Measurements from ENCODE around the gene KAT2A. TPM values are rescaled to one million over a fixed set of nuclear protein-coding genes. Genes with fewer than 3 reads are reported as not detected.

The KAT2A gene
- total RNA-seq, 1 experiment from 2014 or later, result 41.2 TPM

- TF ChIP-seq POLR2AphosphoS5 (IDR thresholded peaks at IDR 0.05; ENCODE audit: low read depth, low read length) (no peak), MAX (IDR thresholded peaks at IDR 0.05) (no peak), TCF7L2 (IDR thresholded peaks at IDR 0.05; ENCODE audit: borderline replicate concordance, extremely low read depth, insufficient read depth, insufficient read length) (no peak), FOSL1 (IDR thresholded peaks at IDR 0.05; ENCODE audit: low read depth) (no peak), EZH2phosphoT487 (IDR thresholded peaks at IDR 0.05; ENCODE audit: borderline replicate concordance) (no peak), ZNF274 (IDR thresholded peaks at IDR 0.05; ENCODE audit: low read depth, low read length) (no peak), ELF1 (IDR thresholded peaks at IDR 0.05; ENCODE audit: borderline replicate concordance, low read depth) (no peak), POLR2A (IDR thresholded peaks at IDR 0.05; ENCODE audit: borderline replicate concordance, extremely low read depth, insufficient read depth, insufficient read length) (no peak), ZFX (IDR thresholded peaks at IDR 0.05) (no peak)
Measured at GRCh38 chr17:42153919-42154742, 33.0 kb upstream of the KAT2A start (continued).

GRCh38 chr17:42146911-42147607, 25.9 kb upstream of the KAT2A start:
- Histone ChIP-seq H4K20me1 (ENCODE audit: insufficient read depth) (no peaks in the 10 kb centered on the region), H3K79me2 (ENCODE audit: insufficient read depth, low read length) (peaks cover 81% of the 10 kb centered on the region)
- ATAC-seq, result no peak
- TF ChIP-seq EZH2 (IDR thresholded peaks at IDR 0.05) (no peak), FOSL1 (IDR thresholded peaks at IDR 0.05; ENCODE audit: low read depth) (no peak), SIN3A (IDR thresholded peaks at IDR 0.05; ENCODE audit: low read depth) (no peak), ATF3 (IDR thresholded peaks at IDR 0.05) (no peak), YY1 (IDR thresholded peaks at IDR 0.05; ENCODE audit: extremely low read depth, insufficient replicate concordance, low read depth, low read length) (no peak), REST (IDR thresholded peaks at IDR 0.05; ENCODE audit: low read depth) (no peak), MAX (IDR thresholded peaks at IDR 0.05) (no peak), CBX3 (IDR thresholded peaks at IDR 0.05; ENCODE audit: low read depth) (no peak), ELF1 (IDR thresholded peaks at IDR 0.05; ENCODE audit: borderline replicate concordance, low read depth) (no peak), POLR2A (IDR thresholded peaks at IDR 0.05; ENCODE audit: borderline replicate concordance, extremely low read depth, insufficient read depth, insufficient read length) (no peak), ZBTB33 (IDR thresholded peaks at IDR 0.05; ENCODE audit: extremely low read depth, insufficient replicate concordance, low read length) (no peak), ZNF274 (IDR thresholded peaks at IDR 0.05; ENCODE audit: low read depth, low read length) (no peak)

More at GRCh38 chr17:42146911-42147607, 25.9 kb upstream of the KAT2A start:
- ChIA-PET CTCF (no interaction called here), POLR2A (no interaction called here), RAD21 (ENCODE audit: low non-redundant PET in 1 of 2, low total read pairs in 2 of 2, uncharacterized antibody in 2 of 2, unreplicated experiment in 2 of 2) (interaction anchor here in 1 of 2 experiments (0.7 kb wide), 1 partner anchor 118 kb away, joined by 3 read pairs; no protein-coding TSS in a partner anchor)
- no peak for DNase-seq (ENCODE audit: low read depth, low spot score)
- intact Hi-C loops (cut with micrococcal nuclease), result no loop called here
- Histone ChIP-seq H3K9me3 (ENCODE audit: control insufficient read depth in 1 of 2, insufficient read depth in 1 of 2, low read depth in 1 of 2, low read length in 2 of 2) (no peaks in the 10 kb centered on the region), H3K4me2 (ENCODE audit: low read length) (no peak overlapping the region), H3K27me3 (ENCODE audit: insufficient read depth, low read length) (no peaks in the 10 kb centered on the region), H3K27ac (ENCODE audit: low read depth, low read length) (no peak overlapping the region), H2AFZ (ENCODE audit: low read depth, low read length, poor library complexity, severe bottlenecking) (no peak overlapping the region), H3K9me2 (ENCODE audit: insufficient read depth) (no peaks in the 10 kb centered on the region), H3K9ac (ENCODE audit: low read length) (no peak overlapping the region), H3K4me1 (ENCODE audit: control insufficient read depth in 1 of 2, insufficient read depth in 2 of 2, low read length in 2 of 2) (no peaks in the 10 kb centered on the region), H3K36me3 (ENCODE audit: control insufficient read depth in 1 of 2, insufficient read depth in 2 of 2, low read length in 2 of 2) (peaks cover 4 to 16% of the 10 kb centered on the region in 2 experiments; a peak in 3 of 4 replicates), H3K4me3 (replicated peaks in 1 of 2; ENCODE audit: low read depth in 1 of 2, low read length in 2 of 2) (no peak overlapping the region)
- no TSS peak for BruUV-seq (replicated peaks)
